KMS-11 (cell line): ENCODE measurements around the gene GALNT9.
"Not testable (repeated sequence)": the region's sequence is repeated elsewhere in the genome, so short reads cannot be mapped to it uniquely, and the experiment has no call there.

Experiments
- H2AFZ ChIP-seq: fragments of 200-600 bp; sonication (generic); 2 replicates; pipeline ENCODE4 v1.6.1; 2016; ENCODE audit warnings: antibody characterized with exemption, mixed run types, low read depth
- H3K27ac ChIP-seq: fragments of 200-600 bp; sonication (generic); 2 replicates; pipeline ENCODE4 v1.6.1; 2016; ENCODE audit warnings: mild to moderate bottlenecking, mixed run types
- H3K27me3 ChIP-seq: fragments of 200-600 bp; sonication (generic); 2 replicates; pipeline ENCODE4 v1.6.1; 2017; ENCODE audit warnings: mild to moderate bottlenecking, low read depth, mixed run types, moderate library complexity; ENCODE audit not compliant: insufficient read depth
- H3K36me3 ChIP-seq: fragments of 200-600 bp; sonication (generic); 2 replicates; pipeline ENCODE4 v1.6.1; 2017; ENCODE audit warnings: mild to moderate bottlenecking, mixed run types; ENCODE audit not compliant: insufficient read depth
- H3K4me1 ChIP-seq: fragments of 200-600 bp; sonication (generic); 2 replicates; pipeline ENCODE4 v1.6.1; 2016; ENCODE audit warnings: mild to moderate bottlenecking, low read depth, mixed run types; ENCODE audit not compliant: poor library complexity, severe bottlenecking
- H3K4me2 ChIP-seq: fragments of 200-600 bp; sonication (generic); 2 replicates; pipeline ENCODE4 v1.7.0; 2016; ENCODE audit warnings: mild to moderate bottlenecking, mixed run types
- H3K4me3 ChIP-seq: fragments of 200-600 bp; sonication (generic); IDR thresholded peaks from 2 replicates; pipeline ENCODE4 v1.6.1; 2017; ENCODE audit warnings: low read depth, low read length, mixed read lengths; ENCODE audit not compliant: insufficient read depth
- H3K79me2 ChIP-seq: fragments of 200-600 bp; sonication (generic); 2 replicates; pipeline ENCODE4 v1.6.1; 2016; ENCODE audit warnings: low read depth, mixed run types; ENCODE audit not compliant: insufficient read depth
- H3K9ac ChIP-seq: fragments of 200-600 bp; sonication (generic); 2 replicates; pipeline ENCODE4 v1.6.1; 2016; ENCODE audit warnings: mild to moderate bottlenecking, mixed run types
- H4K20me1 ChIP-seq: fragments of 200-600 bp; sonication (generic); 2 replicates; pipeline ENCODE4 v1.6.1; 2016; ENCODE audit warnings: mild to moderate bottlenecking, mixed run types; ENCODE audit not compliant: insufficient read depth
- TF ChIP-seq, protein P1 (sequence below): fragments of 200-600 bp; sonication (generic); conservative IDR thresholded peaks from 2 replicates; pipeline ENCODE4 v1.6.1; 2017; ENCODE audit warnings: low read depth, mild to moderate bottlenecking, antibody characterized with exemption, low read length, moderate library complexity, mixed read lengths

Gene GALNT9

DNA sequence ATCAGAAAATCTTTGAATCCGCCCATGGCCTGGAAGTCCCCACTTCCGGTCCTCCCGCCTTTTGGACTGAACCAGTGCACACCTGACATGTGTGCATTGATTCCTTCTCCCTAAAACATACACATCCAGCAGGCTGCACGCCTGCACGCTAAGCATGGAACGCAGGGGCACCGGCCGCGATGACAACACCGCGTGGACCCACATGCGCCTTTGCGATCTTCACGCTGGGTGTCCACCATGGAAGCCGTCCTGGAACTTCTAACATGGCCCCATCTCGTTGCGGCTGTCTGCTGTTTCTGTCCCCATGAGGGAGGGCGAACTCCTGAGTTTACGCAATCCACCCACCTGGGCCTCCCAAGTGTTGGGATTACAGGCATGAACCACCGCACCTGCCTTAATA lies 73.7 kb downstream of the GALNT9 start:
- no peaks in the 10 kb centered on the region for H3K79me2 ChIP-seq
- H3K27ac ChIP-seq = no peak overlapping the region
- no peak overlapping the region for H2AFZ ChIP-seq
- no peak overlapping the region for H3K9ac ChIP-seq
- TF ChIP-seq, protein P1, sequence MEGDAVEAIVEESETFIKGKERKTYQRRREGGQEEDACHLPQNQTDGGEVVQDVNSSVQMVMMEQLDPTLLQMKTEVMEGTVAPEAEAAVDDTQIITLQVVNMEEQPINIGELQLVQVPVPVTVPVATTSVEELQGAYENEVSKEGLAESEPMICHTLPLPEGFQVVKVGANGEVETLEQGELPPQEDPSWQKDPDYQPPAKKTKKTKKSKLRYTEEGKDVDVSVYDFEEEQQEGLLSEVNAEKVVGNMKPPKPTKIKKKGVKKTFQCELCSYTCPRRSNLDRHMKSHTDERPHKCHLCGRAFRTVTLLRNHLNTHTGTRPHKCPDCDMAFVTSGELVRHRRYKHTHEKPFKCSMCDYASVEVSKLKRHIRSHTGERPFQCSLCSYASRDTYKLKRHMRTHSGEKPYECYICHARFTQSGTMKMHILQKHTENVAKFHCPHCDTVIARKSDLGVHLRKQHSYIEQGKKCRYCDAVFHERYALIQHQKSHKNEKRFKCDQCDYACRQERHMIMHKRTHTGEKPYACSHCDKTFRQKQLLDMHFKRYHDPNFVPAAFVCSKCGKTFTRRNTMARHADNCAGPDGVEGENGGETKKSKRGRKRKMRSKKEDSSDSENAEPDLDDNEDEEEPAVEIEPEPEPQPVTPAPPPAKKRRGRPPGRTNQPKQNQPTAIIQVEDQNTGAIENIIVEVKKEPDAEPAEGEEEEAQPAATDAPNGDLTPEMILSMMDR = no peak
- H3K27me3 ChIP-seq = peaks cover 3% of the 10 kb centered on the region; the same call in 1 of the 2 replicates
- no peak overlapping the region for H3K4me3 ChIP-seq
- no peaks in the 10 kb centered on the region for H3K36me3 ChIP-seq
- H3K4me1 ChIP-seq = no peaks in the 10 kb centered on the region
- no peak overlapping the region for H3K4me2 ChIP-seq
- no peaks in the 10 kb centered on the region for H4K20me1 ChIP-seq

DNA sequence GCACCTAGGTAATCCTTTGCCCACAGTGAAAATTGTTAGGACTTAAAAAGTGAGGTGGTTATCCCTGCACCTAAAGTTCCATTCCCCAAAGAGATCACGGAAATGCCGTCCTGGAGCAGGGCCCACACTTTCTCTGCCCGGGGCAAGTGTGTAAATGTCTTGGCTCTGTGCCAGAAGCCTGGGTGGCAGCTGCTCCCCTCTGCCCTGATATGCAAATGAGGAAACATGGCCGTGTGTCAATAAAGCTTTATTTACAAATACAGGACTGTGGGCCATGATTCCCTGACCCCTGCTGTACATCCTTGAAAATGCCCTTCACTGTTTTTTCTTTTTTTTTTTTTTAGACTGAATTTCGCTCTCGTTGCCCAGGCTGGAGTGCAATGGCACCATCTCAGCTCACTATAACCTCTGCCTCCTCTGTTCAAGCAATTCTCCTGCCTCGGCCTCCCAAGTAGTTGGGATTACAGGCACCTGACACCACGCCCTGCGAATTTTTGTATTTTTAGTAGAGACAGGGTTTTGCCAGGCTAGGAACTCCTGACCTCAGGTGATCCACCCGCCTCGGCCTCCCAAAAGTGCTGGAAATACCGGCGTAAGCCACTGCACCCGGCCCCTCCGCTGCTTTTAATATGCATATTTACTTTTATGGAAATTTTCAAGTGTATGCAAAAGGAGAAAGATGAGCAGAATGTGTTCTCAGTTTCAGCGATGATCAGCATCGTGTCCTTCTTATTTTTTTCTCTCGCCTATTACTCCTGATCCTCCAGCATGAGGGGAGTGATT lies 75.5 kb downstream of the GALNT9 start:
- H3K36me3 ChIP-seq = no peaks in the 10 kb centered on the region
- TF ChIP-seq, protein P1 = no peak
- no peak overlapping the region for H3K27ac ChIP-seq
- H3K4me3 ChIP-seq = no peak overlapping the region
- H3K27me3 ChIP-seq = peaks cover 3% of the 10 kb centered on the region; the same call in 1 of the 2 replicates
- H3K79me2 ChIP-seq = no peaks in the 10 kb centered on the region
- H2AFZ ChIP-seq = no peak overlapping the region
- no peak overlapping the region for H3K9ac ChIP-seq
- H3K4me2 ChIP-seq = no peak overlapping the region
- H4K20me1 ChIP-seq = no peaks in the 10 kb centered on the region
- H3K4me1 ChIP-seq = no peaks in the 10 kb centered on the region

DNA sequence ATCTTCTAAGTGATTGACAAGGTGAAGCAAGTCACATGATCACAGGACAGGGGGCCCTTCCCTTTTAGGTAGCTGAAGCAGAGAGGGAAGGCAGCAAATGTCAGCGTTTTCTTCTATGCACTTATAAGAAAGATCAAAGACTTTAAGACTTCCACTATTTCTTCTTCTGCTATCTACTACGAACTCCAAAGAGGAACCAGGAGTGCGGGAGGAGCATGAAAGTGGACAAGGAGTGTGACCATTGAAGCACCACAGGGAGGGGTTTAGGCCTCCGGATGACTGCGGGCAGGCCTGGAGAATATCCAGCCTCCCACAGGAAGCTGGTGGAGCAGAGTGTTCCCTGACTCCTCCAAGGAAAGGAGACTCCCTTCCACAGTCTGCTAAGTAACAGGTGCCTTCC lies 76.4 kb downstream of the GALNT9 start:
- not testable (repeated sequence) for H3K4me3 ChIP-seq, H3K4me2 ChIP-seq, H4K20me1 ChIP-seq, H3K36me3 ChIP-seq, H2AFZ ChIP-seq, H3K27me3 ChIP-seq, H3K79me2 ChIP-seq, H3K4me1 ChIP-seq, H3K9ac ChIP-seq, H3K27ac ChIP-seq

DNA sequence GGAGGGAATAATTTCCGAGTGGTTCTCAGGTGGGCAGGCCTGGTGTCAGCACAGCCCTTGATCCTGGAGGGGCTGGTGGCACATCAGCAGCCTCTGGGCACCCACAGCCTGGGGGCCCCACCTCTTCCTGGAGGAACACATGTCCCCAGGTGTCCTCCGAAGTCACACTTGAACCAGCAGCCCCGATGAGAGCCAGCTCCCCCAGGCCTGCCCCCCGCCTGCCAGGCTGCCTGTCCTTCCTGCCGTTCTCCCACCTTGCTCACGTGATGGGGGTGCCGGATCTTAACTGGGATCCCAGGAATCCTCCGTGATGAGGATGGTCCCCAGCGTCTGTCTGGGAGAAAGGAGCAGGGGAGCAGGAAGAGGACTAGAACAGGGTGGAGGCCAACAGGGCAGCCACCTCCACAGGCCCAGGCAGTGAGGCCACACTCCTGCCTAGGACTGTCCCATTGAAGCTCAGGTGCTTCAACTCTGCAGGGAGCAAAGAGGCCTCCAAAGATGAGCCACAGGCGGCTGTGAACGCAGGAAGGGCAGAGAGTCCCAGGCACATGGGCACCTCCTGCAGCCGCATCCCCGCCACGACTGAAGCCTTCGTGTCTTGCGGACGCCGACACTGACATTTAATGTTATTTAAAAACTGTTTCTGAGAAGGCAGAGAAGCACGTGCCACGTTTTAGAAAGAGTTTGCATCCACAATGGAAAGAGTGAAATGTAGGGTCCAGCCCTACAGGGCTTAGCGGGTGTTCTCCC lies 77.5 kb downstream of the GALNT9 start:
- no peaks in the 10 kb centered on the region for H3K36me3 ChIP-seq
- H3K27me3 ChIP-seq = peaks cover 5% of the 10 kb centered on the region; the same call in 1 of the 2 replicates
- H3K79me2 ChIP-seq = no peaks in the 10 kb centered on the region
- no peaks in the 10 kb centered on the region for H3K4me1 ChIP-seq
- H3K9ac ChIP-seq = no peak overlapping the region
- no peak overlapping the region for H3K27ac ChIP-seq
- no peak overlapping the region for H3K4me3 ChIP-seq
- H4K20me1 ChIP-seq = no peaks in the 10 kb centered on the region
- no peak overlapping the region for H2AFZ ChIP-seq
- TF ChIP-seq, protein P1 = no peak
- H3K4me2 ChIP-seq = no peak overlapping the region

DNA sequence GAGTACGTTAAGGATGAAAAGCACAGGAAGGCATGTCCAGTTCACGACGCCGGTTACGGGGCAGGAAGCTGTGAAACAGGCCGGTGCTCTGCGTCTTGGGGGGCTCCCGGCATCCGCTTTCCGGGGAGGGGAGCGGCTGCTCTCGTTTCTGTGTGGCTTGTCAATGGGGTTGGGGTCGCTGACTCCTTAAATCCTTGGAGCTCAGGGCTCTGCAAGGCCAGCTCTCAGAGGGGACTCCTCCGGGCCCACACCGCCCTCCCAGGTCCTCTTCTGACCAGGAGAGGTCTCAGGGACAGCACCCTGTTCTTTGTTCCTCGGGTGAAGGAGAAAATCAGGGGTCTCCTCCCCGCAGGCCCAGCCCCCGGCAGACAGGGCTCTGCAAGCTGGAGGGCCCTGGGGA lies 78.1 kb downstream of the GALNT9 start:
- Histone ChIP-seq H4K20me1 (no peaks in the 10 kb centered on the region), H3K27me3 (peaks cover 5% of the 10 kb centered on the region; the same call in 1 of the 2 replicates), H3K4me3 (no peak overlapping the region), H3K27ac (no peak overlapping the region), H3K4me1 (no peaks in the 10 kb centered on the region), H3K4me2 (no peak overlapping the region), H2AFZ (no peak overlapping the region), H3K9ac (no peak overlapping the region), H3K36me3 (no peaks in the 10 kb centered on the region), H3K79me2 (no peaks in the 10 kb centered on the region)
- TF ChIP-seq, protein P1 = no peak
